HEK293 (cell line): ENCODE results near the gene NKAIN4.

Source experiments
- CTCF ChIA-PET: fragments of 350-600 bp; formaldehyde crosslinking; extraction: SDS; loops from one replicate; lab custom pipeline; 2021; ENCODE audit warnings: antibody characterized with exemption; lab: Yijun Ruan, JAX
- POLR2A ChIA-PET: fragments of 300-600 bp; formaldehyde crosslinking; extraction: SDS; loops from one replicate; lab custom pipeline; 2020; ENCODE audit warnings: antibody characterized with exemption, inconsistent platforms; lab: Yijun Ruan, JAX
- H3K27ac ChIP-seq: fragments of 200-500 bp; sonication (Bioruptor generic); 2 replicates; pipeline ENCODE4 v1.5.1; 2014; ENCODE audit warnings: low read depth, low read length, control low read depth, inconsistent platforms; ENCODE audit errors: extremely low read depth
- H3K36me3 ChIP-seq, 2 experiments: fragments of 200-500 bp in 1 of 2; sonication (Bioruptor generic) in 1 of 2; 1 replicate in 1 of 2; 2 replicates in 1 of 2; pipeline ENCODE4 v1.5.1; 2014 to 2017; ENCODE audit warnings: inconsistent platforms in 2 of 2, low read length in 2 of 2; ENCODE audit not compliant: control insufficient read depth in 2 of 2, insufficient read depth in 1 of 2
- H3K4me1 ChIP-seq: fragments of 200-500 bp; sonication (Bioruptor generic); 2 replicates; pipeline ENCODE4 v1.5.1; 2014; ENCODE audit warnings: mild to moderate bottlenecking, low read length, inconsistent platforms; ENCODE audit not compliant: control insufficient read depth, insufficient read depth
- H3K4me3 ChIP-seq: 2 replicates; pipeline ENCODE4 v1.5.1; 2011; ENCODE audit warnings: low read depth, mild to moderate bottlenecking, control low read depth, low read length, moderate library complexity
- H3K9me3 ChIP-seq: fragments of 200-500 bp; sonication (Bioruptor generic); 2 replicates; pipeline ENCODE4 v1.5.1; 2014; ENCODE audit warnings: low read depth, low read length, inconsistent platforms; ENCODE audit not compliant: control insufficient read depth, insufficient read depth
- BCL11A ChIP-seq: fragments of 450-650 bp; formaldehyde crosslinking; IDR thresholded peaks from 2 replicates; pipeline ENCODE4 v1.5.1; 2016; ENCODE audit warnings: low read depth, missing biosample characterization, missing genetic modification characterization
- GLI2 ChIP-seq: fragments of 450-650 bp; formaldehyde crosslinking; IDR thresholded peaks from 2 replicates; pipeline ENCODE4; 2017; ENCODE audit warnings: missing biosample characterization, missing genetic modification characterization, low read depth, borderline replicate concordance
- HOXA7 ChIP-seq: sonication (generic); formaldehyde crosslinking; IDR thresholded peaks from 2 replicates; pipeline ENCODE4 v1.8.1; 2022; ENCODE audit warnings: missing genetic modification reagents, borderline replicate concordance
- HOXD13 ChIP-seq: sonication (generic); formaldehyde crosslinking; IDR thresholded peaks from 2 replicates; pipeline ENCODE4 v1.8.0; 2022; ENCODE audit warnings: missing genetic modification reagents, borderline replicate concordance
- KLF16 ChIP-seq: fragments of 450-650 bp; formaldehyde crosslinking; IDR thresholded peaks from 2 replicates; pipeline ENCODE4 v1.5.1; 2017; ENCODE audit warnings: missing biosample characterization, missing genetic modification characterization
- OSR2 ChIP-seq: fragments of 450-650 bp; formaldehyde crosslinking; IDR thresholded peaks from 2 replicates; pipeline ENCODE4 v1.5.1; 2016; ENCODE audit warnings: missing biosample characterization, missing genetic modification characterization
- PRDM1 ChIP-seq: fragments of 450-650 bp; formaldehyde crosslinking; IDR thresholded peaks from 2 replicates; pipeline ENCODE4; 2016; ENCODE audit warnings: missing biosample characterization, missing genetic modification characterization
- ZBTB1 ChIP-seq: fragments of 450-650 bp; formaldehyde crosslinking; IDR thresholded peaks from 2 replicates; pipeline ENCODE4 v1.5.1; 2016; ENCODE audit warnings: missing biosample characterization, missing genetic modification characterization
- ZBTB17 ChIP-seq: fragments of 450-650 bp; formaldehyde crosslinking; IDR thresholded peaks from 2 replicates; pipeline ENCODE4 v1.5.1; 2016; ENCODE audit warnings: missing biosample characterization, missing genetic modification characterization
- ZBTB49 ChIP-seq: fragments of 450-650 bp; formaldehyde crosslinking; IDR thresholded peaks from 2 replicates; pipeline ENCODE4 v1.5.1; 2016; ENCODE audit warnings: missing biosample characterization, missing genetic modification characterization, low read depth
- ZFP37 ChIP-seq: fragments of 450-650 bp; formaldehyde crosslinking; IDR thresholded peaks from 2 replicates; pipeline ENCODE4 v1.5.1; 2016; ENCODE audit warnings: missing biosample characterization, missing genetic modification characterization
- ZIC2 ChIP-seq: fragments of 450-650 bp; formaldehyde crosslinking; IDR thresholded peaks from 2 replicates; pipeline ENCODE4 v1.5.1; 2016; ENCODE audit warnings: missing biosample characterization, missing genetic modification characterization
- ZNF184 ChIP-seq: fragments of 450-650 bp; IDR thresholded peaks from 2 replicates; pipeline ENCODE4 v1.5.1; 2018; ENCODE audit warnings: missing biosample characterization, mild to moderate bottlenecking, missing genetic modification characterization
- ZNF211 ChIP-seq: fragments of 450-650 bp; formaldehyde crosslinking; IDR thresholded peaks from 2 replicates; pipeline ENCODE4 v1.5.1; 2016; ENCODE audit warnings: low read depth, missing biosample characterization, missing genetic modification characterization
- ZNF24 ChIP-seq: fragments of 450-650 bp; formaldehyde crosslinking; IDR thresholded peaks from 2 replicates; pipeline ENCODE4 v1.5.1; 2016; ENCODE audit warnings: missing biosample characterization, missing genetic modification characterization
- ZNF302 ChIP-seq: fragments of 450-650 bp; formaldehyde crosslinking; IDR thresholded peaks from 2 replicates; pipeline ENCODE4 v1.5.1; 2016; ENCODE audit warnings: missing biosample characterization, missing genetic modification characterization, low read depth
- ZNF366 ChIP-seq: fragments of 450-650 bp; formaldehyde crosslinking; conservative IDR thresholded peaks from 2 replicates; pipeline ENCODE4 v1.5.1; 2016; ENCODE audit warnings: missing biosample characterization, missing genetic modification characterization
- ZNF423 ChIP-seq: fragments of 450-650 bp; formaldehyde crosslinking; IDR thresholded peaks from 2 replicates; pipeline ENCODE4 v1.5.1; 2016; ENCODE audit warnings: missing biosample characterization, missing genetic modification characterization
- ZNF473 ChIP-seq: fragments of 450-650 bp; formaldehyde crosslinking; IDR thresholded peaks from 2 replicates; pipeline ENCODE4 v1.5.1; 2017; ENCODE audit warnings: missing biosample characterization, missing genetic modification characterization
- ZNF510 ChIP-seq: fragments of 450-650 bp; formaldehyde crosslinking; IDR thresholded peaks from 2 replicates; pipeline ENCODE4 v1.5.1; 2018; ENCODE audit warnings: mild to moderate bottlenecking, missing genetic modification characterization, missing biosample characterization; ENCODE audit not compliant: insufficient replicate concordance
- ZNF530 ChIP-seq: fragments of 450-650 bp; formaldehyde crosslinking; IDR thresholded peaks from 2 replicates; pipeline ENCODE4 v1.5.1; 2016; ENCODE audit warnings: low read depth, missing biosample characterization, missing genetic modification characterization
- ZNF544 ChIP-seq: fragments of 450-650 bp; formaldehyde crosslinking; IDR thresholded peaks from 2 replicates; pipeline ENCODE4 v1.5.0; 2017; ENCODE audit warnings: missing biosample characterization, missing genetic modification characterization
- ZNF621 ChIP-seq: fragments of 450-650 bp; formaldehyde crosslinking; IDR thresholded peaks from 2 replicates; pipeline ENCODE4 v1.5.1; 2017; ENCODE audit warnings: missing biosample characterization, missing genetic modification characterization
- ZNF670 ChIP-seq: fragments of 450-650 bp; formaldehyde crosslinking; IDR thresholded peaks from 2 replicates; pipeline ENCODE4 v1.5.1; 2016; ENCODE audit warnings: missing biosample characterization, missing genetic modification characterization, low read depth
- ZNF677 ChIP-seq: fragments of 450-650 bp; IDR thresholded peaks from 2 replicates; pipeline ENCODE4 v1.5.0; 2018; ENCODE audit warnings: missing biosample characterization, mild to moderate bottlenecking, missing genetic modification characterization, moderate library complexity
- ZNF747 ChIP-seq: fragments of 450-650 bp; formaldehyde crosslinking; IDR thresholded peaks from 2 replicates; pipeline ENCODE4 v1.5.1; 2016; ENCODE audit warnings: missing biosample characterization, missing genetic modification characterization
- ZNF76 ChIP-seq: fragments of 450-650 bp; formaldehyde crosslinking; IDR thresholded peaks from 2 replicates; pipeline ENCODE4; 2016; ENCODE audit warnings: low read depth, missing biosample characterization, missing genetic modification characterization, borderline replicate concordance
- TF ChIP-seq, protein P1 (sequence below): fragments of 450-650 bp; formaldehyde crosslinking; conservative IDR thresholded peaks from 2 replicates; pipeline ENCODE4 v1.5.1; 2016; ENCODE audit warnings: low read depth, missing biosample characterization, missing genetic modification characterization
- TF ChIP-seq, protein P2 (sequence below): fragments of 450-650 bp; formaldehyde crosslinking; optimal IDR thresholded peaks from 2 replicates; pipeline ENCODE3; 2016; ENCODE audit warnings: missing biosample characterization, mild to moderate bottlenecking, missing genetic modification characterization

NKAIN4 gene

GRCh38 chr20:63265891-63266515 is 11.7 kb upstream of the NKAIN4 start (continued):
- TF ChIP-seq ZNF76 (tag by site-specific recombination), result no peak
- no peak for TF ChIP-seq ZNF302
- TF ChIP-seq ZNF24, result no peak
- TF ChIP-seq ZNF211 (tag by site-specific recombination), result no peak
- TF ChIP-seq KLF16 (tag by site-specific recombination), result no peak

- ChIA-PET CTCF (interaction anchor here (1.2 kb wide), 1 partner anchor 41 kb away, joined by 4 read pairs; no protein-coding TSS in a partner anchor), POLR2A (no interaction called here)
- no peaks in the 10 kb centered on the region for H3K36me3 ChIP-seq
- H3K27ac ChIP-seq, result no peak overlapping the region
- H3K4me3 ChIP-seq, result no peak overlapping the region
- H3K9me3 ChIP-seq, result no peaks in the 10 kb centered on the region
- no peak for TF ChIP-seq ZNF530 (tag by site-specific recombination)
- TF ChIP-seq HOXD13 (CRISPR knock-in tag), result no peak
- TF ChIP-seq ZNF510 (tag by site-specific recombination), result no peak
- no peak for TF ChIP-seq PRDM1
- no peak for TF ChIP-seq BCL11A
- no peak for TF ChIP-seq ZNF184 (tag by site-specific recombination)
- TF ChIP-seq ZIC2, result no peak
- no peak for TF ChIP-seq ZNF677
- TF ChIP-seq ZBTB1, result no peak
- TF ChIP-seq ZNF670 (tag by site-specific recombination), result no peak
- TF ChIP-seq ZNF423 (tag by site-specific recombination), result no peak
- TF ChIP-seq ZNF544 (tag by site-specific recombination), result no peak
- no peak for TF ChIP-seq HOXA7 (CRISPR knock-in tag)
- H3K4me1 ChIP-seq, result no peaks in the 10 kb centered on the region
Measured at GRCh38 chr20:63264519-63264918, 10.3 kb upstream of the NKAIN4 start.

DNA sequence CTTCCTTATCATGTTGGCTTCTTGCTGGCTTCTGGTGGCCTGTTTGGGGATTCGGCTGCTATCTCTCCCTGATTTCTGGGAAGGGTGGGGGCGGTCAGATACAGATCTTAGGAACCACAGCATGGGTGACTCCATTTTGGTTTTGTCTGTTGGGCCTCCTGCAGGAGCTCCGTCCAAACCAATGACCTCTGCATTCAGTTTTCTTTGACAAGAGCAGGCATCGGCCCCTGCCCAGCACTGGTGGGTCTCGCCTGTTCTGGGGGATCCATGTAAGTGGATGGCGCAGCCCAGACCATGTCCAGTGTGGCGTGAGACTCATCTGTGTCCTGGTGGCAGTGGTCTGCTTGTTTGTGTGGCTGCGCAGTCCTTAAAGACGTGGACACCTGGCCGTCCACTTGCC is 9.7 kb upstream of the NKAIN4 start:
- ChIA-PET POLR2A (no interaction called here), CTCF (no interaction called here)
- H3K27ac ChIP-seq, result no peak overlapping the region
- no peaks in the 10 kb centered on the region for H3K4me1 ChIP-seq
- no peak overlapping the region for H3K4me3 ChIP-seq
- no peaks in the 10 kb centered on the region for H3K9me3 ChIP-seq
- H3K36me3 ChIP-seq, result no peaks in the 10 kb centered on the region
- TF ChIP-seq, protein P1, sequence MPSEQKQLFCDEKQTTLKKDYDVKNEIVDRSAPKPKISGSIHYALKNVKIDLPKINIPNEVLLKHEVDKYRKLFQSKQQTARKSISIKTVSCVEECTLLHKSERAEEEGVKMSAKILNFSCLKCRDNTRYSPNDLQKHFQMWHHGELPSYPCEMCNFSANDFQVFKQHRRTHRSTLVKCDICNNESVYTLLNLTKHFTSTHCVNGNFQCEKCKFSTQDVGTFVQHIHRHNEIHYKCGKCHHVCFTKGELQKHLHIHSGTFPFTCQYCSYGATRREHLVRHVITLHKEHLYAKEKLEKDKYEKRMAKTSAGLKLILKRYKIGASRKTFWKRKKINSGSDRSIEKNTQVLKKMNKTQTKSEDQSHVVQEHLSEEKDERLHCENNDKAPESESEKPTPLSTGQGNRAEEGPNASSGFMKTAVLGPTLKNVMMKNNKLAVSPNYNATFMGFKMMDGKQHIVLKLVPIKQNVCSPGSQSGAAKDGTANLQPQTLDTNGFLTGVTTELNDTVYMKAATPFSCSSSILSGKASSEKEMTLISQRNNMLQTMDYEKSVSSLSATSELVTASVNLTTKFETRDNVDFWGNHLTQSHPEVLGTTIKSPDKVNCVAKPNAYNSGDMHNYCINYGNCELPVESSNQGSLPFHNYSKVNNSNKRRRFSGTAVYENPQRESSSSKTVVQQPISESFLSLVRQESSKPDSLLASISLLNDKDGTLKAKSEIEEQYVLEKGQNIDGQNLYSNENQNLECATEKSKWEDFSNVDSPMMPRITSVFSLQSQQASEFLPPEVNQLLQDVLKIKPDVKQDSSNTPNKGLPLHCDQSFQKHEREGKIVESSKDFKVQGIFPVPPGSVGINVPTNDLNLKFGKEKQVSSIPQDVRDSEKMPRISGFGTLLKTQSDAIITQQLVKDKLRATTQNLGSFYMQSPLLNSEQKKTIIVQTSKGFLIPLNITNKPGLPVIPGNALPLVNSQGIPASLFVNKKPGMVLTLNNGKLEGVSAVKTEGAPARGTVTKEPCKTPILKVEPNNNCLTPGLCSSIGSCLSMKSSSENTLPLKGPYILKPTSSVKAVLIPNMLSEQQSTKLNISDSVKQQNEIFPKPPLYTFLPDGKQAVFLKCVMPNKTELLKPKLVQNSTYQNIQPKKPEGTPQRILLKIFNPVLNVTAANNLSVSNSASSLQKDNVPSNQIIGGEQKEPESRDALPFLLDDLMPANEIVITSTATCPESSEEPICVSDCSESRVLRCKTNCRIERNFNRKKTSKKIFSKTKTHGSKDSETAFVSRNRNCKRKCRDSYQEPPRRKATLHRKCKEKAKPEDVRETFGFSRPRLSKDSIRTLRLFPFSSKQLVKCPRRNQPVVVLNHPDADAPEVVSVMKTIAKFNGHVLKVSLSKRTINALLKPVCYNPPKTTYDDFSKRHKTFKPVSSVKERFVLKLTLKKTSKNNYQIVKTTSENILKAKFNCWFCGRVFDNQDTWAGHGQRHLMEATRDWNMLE (tag by site-specific recombination), result no peak
- no peak for TF ChIP-seq ZNF366 (tag by site-specific recombination)
- no peak for TF ChIP-seq ZNF473 (tag by site-specific recombination)
- no peak for TF ChIP-seq ZBTB17 (tag by site-specific recombination)
- TF ChIP-seq, protein P2, sequence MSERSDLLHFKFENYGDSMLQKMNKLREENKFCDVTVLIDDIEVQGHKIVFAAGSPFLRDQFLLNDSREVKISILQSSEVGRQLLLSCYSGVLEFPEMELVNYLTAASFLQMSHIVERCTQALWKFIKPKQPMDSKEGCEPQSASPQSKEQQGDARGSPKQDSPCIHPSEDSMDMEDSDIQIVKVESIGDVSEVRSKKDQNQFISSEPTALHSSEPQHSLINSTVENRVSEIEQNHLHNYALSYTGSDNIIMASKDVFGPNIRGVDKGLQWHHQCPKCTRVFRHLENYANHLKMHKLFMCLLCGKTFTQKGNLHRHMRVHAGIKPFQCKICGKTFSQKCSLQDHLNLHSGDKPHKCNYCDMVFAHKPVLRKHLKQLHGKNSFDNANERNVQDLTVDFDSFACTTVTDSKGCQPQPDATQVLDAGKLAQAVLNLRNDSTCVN (tag by site-specific recombination), result no peak
- no peak for TF ChIP-seq ZFP37 (tag by site-specific recombination)
- no peak for TF ChIP-seq OSR2 (tag by site-specific recombination)
- no peak for TF ChIP-seq ZNF621 (tag by site-specific recombination)
- TF ChIP-seq ZBTB49 (tag by site-specific recombination), result no peak
- TF ChIP-seq GLI2 (tag by site-specific recombination), result no peak
- TF ChIP-seq ZNF747 (tag by site-specific recombination), result no peak
